HG03045 (cell line): ENCODE data around the gene INHA.
A peak's percentile ranks its signal among the peaks of the same experiment; 100 is the strongest.

Experiments used
- ATAC-seq: cut with Tn5 transposase; IDR thresholded peaks from one replicate; pipeline ENCODE4 v1.9.1; 2021; ENCODE audit warnings: mild to moderate bottlenecking, moderate library complexity; ENCODE audit not compliant: unreplicated experiment

Gene INHA, protein sequence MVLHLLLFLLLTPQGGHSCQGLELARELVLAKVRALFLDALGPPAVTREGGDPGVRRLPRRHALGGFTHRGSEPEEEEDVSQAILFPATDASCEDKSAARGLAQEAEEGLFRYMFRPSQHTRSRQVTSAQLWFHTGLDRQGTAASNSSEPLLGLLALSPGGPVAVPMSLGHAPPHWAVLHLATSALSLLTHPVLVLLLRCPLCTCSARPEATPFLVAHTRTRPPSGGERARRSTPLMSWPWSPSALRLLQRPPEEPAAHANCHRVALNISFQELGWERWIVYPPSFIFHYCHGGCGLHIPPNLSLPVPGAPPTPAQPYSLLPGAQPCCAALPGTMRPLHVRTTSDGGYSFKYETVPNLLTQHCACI

DNA sequence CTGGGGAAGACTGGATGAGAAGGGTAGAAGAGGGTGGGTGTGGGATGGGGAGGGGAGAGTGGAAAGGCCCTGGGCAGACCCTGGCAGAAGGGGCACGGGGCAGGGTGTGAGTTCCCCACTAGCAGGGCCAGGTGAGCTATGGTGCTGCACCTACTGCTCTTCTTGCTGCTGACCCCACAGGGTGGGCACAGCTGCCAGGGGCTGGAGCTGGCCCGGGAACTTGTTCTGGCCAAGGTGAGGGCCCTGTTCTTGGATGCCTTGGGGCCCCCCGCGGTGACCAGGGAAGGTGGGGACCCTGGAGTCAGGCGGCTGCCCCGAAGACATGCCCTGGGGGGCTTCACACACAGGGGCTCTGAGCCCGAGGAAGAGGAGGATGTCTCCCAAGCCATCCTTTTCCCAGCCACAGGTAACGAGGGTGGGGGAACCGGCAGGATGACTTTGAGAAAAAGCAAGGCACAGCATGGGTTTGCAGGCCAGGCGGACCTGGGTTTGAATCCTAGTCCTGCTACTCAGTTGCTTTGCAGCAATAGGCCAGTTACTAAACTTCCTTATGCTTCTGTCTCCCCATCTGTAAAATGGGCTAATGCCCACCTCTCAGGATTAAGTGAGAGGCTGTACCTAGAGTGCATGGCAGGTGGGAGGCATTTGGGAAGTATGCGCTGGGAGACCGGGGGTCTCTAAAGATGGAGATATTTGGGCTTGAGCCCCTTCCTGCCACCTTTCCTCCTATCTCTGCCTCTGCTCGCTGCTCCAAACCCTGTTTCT lies at the start of gene INHA:
INHA (plus strand) TSS at position 74 of the 765 bp plus-strand sequence; CDS start at position 139, 65 bp downstream.
- ATAC-seq: no peak

DNA sequence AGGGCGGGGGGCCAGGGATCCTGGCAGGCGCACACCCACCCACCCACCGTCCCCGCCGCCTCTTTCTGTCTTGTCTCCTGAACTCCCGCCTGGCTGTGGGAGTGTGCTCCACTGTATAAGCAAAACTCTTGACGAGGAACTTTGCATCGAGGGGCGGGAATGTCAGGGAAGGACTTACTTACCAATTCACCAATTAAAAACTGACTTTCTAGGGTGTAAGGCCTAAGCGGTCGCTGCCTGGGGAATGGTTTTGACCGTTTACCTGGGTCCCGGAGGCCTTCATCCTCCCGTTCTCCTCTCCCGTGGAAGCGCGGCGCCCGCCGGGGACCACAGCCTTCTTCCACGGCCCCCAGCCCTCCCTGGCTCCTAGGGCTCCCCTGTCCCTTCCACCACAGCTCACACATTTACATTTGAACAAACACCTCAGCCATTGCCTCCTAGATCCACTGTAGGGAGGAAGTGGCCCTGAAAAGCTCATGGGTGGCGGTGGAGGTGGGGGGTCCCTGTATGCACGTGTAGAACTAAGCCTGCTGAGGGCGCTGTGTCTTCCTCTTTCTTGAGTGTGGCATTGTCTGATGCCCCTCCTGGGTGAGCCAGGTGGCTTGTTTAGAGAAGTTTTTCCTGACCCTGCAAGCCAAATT lies 49.0 kb upstream of the INHA start:
- no peak for ATAC-seq

- ATAC-seq: no peak
These were observed 47.3 kb upstream of the INHA start for GRCh38 chr2:219524817-219525216.

GRCh38 chr2:219525533-219526232 lies 46.4 kb upstream of the INHA start:
- no peak for ATAC-seq

GRCh38 chr2:219526320-219527075 lies 45.6 kb upstream of the INHA start:
- ATAC-seq: no peak

GRCh38 chr2:219527076-219527394 lies 45.1 kb upstream of the INHA start:
- ATAC-seq: no peak

DNA sequence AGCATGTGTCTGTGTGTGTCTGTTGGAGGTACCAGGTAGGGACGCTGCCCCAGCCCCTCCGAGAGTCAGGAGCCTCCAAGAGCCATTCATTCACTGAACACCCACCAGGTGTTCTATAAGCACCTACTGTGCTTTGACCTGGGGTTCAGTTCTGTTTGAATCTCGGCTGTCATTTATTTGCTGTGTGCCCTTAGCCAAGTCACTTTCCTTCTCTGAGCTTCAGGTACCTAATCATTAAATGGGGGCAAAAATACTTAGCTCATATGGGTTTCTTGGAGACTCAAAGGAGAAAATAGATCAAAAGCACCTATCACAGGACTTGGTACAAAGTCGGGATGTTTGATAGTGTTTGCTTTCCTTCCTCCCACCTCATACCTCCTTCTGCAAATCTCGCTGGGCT lies 44.6 kb upstream of the INHA start:
- no peak for ATAC-seq

DNA sequence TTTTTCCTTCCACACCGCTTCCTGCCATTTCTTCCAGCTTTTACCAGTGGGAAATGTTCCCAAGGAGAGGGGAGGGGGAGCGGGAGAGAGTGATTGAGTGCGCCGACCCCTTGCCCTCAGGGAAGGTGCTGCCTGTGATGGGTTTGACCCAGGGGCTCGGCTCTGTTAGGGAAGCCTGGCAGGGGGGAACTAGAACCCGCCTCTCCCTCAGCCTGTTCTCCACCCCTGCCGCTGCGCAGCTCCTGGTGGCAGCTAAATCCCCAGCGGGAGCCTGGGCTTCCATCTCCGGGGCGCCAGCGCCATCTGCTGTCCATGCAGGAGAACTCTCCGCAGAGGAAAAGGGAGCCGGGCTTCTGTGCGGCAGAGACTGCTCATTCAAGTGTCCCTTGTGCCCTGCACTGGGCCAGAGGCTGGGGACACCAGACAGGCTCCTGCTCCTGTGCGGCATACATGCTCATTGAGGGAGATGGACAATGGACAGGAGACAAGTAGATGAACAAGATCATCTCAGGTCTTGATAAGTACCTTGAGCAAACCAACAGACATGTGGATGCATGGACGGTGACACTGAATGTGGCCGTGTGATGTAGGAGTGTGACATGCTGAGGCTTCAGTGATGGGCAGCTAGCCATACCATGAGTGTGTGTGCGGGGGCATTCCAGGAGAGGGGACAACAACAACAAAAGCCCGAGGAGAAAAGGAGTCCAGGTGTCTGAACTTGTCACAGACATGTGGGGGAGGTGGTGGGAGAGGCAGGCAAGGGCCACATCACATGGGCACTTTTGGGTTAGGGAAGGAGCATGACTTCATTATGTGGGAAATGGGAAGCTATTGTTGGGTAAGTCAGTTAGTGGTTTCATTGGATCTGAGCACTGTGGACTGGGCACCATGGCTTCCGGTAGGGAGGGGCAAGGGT lies 41.8 kb upstream of the INHA start:
- peak; percentile 64 for ATAC-seq

DNA sequence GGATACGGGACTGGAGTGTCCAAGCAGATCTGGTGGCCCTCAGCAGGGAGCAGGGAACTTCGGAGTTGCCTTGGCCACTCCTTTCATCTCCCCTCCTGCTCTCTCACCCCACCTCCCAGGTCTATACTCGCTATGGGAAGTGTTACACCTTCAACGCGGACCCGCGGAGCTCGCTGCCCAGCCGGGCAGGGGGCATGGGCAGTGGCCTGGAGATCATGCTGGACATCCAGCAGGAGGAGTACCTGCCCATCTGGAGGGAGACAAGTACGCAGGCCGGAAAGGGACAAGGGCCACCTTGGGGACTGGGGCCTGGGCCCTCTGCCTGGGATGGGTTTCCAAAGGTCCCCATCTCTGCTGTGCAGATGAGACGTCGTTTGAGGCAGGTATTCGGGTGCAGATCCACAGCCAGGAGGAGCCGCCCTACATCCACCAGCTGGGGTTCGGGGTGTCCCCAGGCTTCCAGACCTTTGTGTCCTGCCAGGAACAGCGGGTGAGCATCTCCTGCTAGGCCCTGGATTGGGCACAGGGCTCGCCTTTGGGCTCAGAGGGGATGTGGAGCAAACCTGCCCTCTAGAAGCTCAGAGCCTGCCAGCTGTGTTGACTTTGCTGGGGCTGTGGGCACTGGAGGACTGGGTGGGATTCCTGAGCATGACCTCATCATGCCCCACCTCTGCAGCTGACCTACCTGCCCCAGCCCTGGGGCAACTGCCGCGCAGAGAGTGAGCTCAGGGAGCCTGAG lies 40.3 kb upstream of the INHA start:
- ATAC-seq: no peak

DNA sequence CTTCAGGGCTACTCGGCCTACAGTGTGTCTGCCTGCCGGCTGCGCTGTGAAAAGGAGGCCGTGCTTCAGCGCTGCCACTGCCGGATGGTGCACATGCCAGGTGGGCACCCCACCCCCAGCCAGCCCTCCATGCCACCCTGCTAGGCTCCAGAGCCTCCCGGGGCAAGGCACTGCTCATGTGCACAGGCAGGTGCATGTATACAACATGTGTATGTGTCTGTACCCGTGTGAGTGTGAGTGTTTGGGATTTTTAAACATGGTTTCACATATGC lies 39.8 kb upstream of the INHA start:
- no peak for ATAC-seq

DNA sequence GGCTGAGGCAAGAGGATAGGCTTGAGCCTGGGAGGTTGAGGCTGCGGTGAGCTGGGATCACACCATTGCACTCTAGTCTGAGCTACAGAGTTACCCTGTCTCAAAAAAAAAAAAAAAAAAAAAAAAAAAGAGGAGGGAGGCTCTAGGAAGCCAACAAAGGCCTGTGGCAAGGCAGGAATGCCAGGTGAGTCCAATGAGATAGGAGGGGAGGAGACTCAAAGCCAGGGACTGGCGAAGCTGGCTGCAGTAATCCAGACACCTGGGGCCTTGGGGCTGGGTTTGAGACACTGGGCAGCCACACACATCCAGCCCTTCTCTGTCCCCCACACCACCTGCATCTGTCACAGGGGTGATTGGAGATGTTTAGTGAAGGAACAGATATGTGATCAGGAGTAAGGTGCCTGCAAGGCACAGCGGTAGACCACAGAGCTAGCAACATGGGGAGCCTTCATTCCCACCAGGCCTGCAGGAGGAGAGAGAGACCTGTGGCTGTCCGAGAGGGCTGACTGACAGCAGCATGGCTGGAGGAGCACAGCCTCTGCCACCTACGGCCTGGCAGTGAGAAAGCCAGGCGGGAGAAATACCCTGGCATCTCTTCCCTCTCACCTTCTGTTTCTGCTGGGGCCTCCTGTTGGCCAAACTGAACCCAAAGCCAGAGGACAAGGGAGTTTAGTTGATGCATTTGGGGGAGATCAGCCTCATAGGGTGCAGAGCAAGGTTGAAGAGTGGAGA lies 38.0 kb upstream of the INHA start:
- ATAC-seq: no peak

DNA sequence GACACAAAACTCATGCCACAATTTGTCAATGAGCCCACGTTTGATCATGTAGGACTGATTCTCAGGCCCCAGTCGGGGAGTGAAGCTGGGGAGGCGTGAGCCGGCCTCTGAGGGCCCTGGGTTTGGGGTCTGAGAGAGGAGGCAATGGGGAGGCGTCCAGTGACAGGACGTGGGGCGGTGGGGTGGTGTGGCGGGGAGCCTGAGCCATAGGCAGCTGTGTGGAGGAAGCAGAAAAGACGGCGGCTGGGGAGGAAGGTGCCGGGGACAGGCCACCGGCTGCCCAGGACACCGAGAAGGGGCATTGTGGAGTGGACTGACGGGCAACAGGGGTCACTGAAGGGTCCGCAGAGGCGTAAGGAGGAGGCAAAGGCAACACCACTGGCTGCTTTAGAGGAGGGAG lies 35.7 kb upstream of the INHA start:
- ATAC-seq: no peak

- ATAC-seq: no peak
These were observed 35.1 kb upstream of the INHA start for GRCh38 chr2:219536967-219537366.

DNA sequence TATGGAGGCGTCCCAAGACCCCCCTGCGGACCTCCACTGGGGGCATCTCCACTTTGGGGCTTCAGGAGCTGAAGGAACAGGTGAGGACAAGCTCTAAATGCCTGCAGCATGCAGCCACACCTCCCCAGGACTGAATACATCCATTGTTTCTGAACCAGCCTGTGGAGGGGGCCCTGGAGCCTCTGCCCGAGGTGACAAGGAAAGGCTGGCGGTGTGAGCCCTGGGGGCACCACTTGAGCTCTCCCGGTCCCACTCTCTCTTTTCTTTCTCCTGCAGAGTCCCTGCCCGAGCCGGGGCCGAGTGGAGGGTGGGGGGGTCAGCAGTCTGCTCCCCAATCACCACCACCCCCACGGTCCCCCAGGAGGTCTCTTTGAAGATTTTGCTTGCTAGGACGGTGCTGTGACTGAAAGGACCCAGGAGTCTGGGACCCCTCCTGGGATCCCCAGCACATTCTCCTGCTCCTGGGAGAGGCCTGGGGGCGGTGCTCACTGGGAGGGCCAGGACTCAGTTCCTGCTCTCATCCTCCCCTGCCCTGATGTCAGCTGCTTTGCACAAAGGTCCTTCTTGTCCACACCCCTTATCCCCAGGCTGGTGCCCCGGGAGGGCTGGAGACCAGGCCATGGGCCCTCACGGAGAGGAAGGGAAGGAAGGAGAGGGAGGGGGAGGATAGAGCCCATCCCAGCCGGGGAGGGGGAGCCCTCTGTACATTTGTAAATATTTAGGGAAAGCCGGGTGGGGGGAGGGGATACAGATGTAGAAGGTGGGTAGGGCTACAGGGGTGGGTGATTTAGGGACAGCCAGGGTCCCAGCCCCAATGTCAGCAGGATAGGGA lies 34.2 kb upstream of the INHA start:
- ATAC-seq: no peak

- no peak for ATAC-seq
These were observed 33.6 kb upstream of the INHA start for GRCh38 chr2:219538504-219538951.

DNA sequence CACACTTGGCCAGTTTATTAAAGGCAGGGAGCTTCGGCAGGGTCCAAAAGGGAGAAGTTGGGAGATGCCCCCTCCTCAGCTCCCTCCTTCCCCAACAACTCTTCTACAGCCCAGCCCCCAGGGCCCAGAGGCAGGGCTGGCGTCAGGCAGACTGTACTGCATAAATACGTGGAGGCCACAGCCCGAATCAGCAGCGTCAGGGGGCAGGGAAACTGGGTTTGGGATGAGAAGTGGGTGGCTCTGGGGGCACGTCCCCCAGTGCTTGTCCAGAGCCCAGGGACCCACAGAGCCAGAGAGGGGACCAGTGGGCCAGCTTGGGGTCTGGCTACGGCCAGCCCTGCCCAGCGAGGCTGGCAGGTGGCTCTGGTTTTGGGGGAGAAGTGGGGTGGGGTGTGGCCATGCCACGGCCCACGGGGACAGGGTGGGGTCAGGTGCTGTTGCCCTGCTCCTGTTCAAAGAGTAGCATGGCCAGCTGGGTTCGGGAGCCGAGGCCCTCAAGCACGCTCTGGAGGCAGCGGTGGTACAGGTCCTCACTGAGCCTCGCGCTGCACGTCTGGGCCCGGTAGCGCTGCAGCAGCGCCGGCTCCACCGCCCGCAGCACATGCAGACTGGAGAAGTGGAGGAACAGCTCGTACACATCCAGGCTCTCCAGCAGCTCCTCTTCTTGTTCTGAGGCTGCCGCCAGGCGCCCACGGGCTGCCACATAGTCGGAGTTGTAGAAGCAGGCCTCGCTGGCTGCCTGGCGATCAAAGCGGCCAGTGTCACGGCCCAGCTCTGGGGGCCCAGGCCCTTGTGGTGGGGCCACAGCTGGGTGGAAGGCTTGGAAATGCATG lies 32.9 kb upstream of the INHA start:
- ATAC-seq: no peak
